Measurements from ENCODE around the gene CASP14. TPM values are rescaled to one million over a fixed set of nuclear protein-coding genes. Genes with fewer than 3 reads are reported as not detected.

Gene CASP14
- total and polyA plus RNA-seq, 2 of the 13 experiments (the other 11 are each of a cell fraction or from before 2014, with no cell fraction given) = not detected

GRCh38 chr19:15087182-15087581 is 37.9 kb downstream of the CASP14 start:
- TF ChIP-seq MTF1 (CRISPR knock-in tag; IDR thresholded peaks at IDR 0.05) (no peak), ZNF740 (CRISPR knock-in tag; IDR thresholded peaks at IDR 0.05) (no peak), REST (IDR thresholded peaks at IDR 0.05; ENCODE audit: borderline replicate concordance in 1 of 2, low read depth in 1 of 2, low read length in 2 of 2) (peak; percentile 52 to 89), MIER2 (CRISPR knock-in tag; IDR thresholded peaks at IDR 0.05) (peak; percentile 60; the same call in 1 of the 2 replicates)
- in situ Hi-C loops (cut with HindIII; ENCODE audit: extremely low pct_ligation_motif_present, low pct_unique_long_range_greater_than_20kb) (loop anchor here (25.0 kb wide), 1 partner anchor 475 kb away; no protein-coding TSS in a partner anchor), intact Hi-C loops (cut with micrococcal nuclease; ENCODE audit: unreplicated experiment) (no loop called here)
- H2AFZ ChIP-seq (ENCODE audit: low read length) = no peak overlapping the region
- H3K4me1 ChIP-seq (ENCODE audit: insufficient read depth, low read length) = peaks cover 3% of the 10 kb centered on the region
- H3K9ac ChIP-seq (ENCODE audit: insufficient read depth, low read depth, low read length) = no peak overlapping the region
- WGBS (ENCODE audit: low lambda C conversion rate) = 21% methylated on average over 9 of the region's 11 CpGs
- BruUV-seq (replicated peaks) = no TSS peak
- ChIA-PET CTCF (ENCODE audit: low intra/inter-chr PET ratio, low total read pairs) (no interaction called here), POLR2A (no interaction called here)
- FAIRE-seq (no peak), ATAC-seq (no peak), DNase-seq (ENCODE audit: low spot score) (no peak)
- H3K4me2 ChIP-seq (ENCODE audit: low read depth, low read length) = no peak overlapping the region
- H3K79me2 ChIP-seq (ENCODE audit: insufficient read depth, low read length) = no peaks in the 10 kb centered on the region
- peaks cover 0 to 28% of the 10 kb centered on the region in 2 experiments; a peak in 3 of 5 replicates for H3K27me3 ChIP-seq (ENCODE audit: control insufficient read depth in 1 of 2, insufficient read depth in 2 of 2, low read length in 2 of 2)
- no peaks in the 10 kb centered on the region for H3K36me3 ChIP-seq (replicated peaks in 1 of 2; ENCODE audit: control insufficient read depth in 1 of 2, insufficient read depth in 2 of 2, low read length in 2 of 2)
- no peaks in the 10 kb centered on the region for H3K9me3 ChIP-seq (ENCODE audit: low read length)
- H4K20me1 ChIP-seq (ENCODE audit: insufficient read depth, low read length) = no peaks in the 10 kb centered on the region
- no peak overlapping the region for H3K4me3 ChIP-seq (replicated peaks in 1 of 3; ENCODE audit: insufficient read depth in 1 of 3, low read depth in 2 of 3, low read length in 3 of 3)
- H3K27ac ChIP-seq (ENCODE audit: extremely low read length, insufficient read depth, low read length) = no peak overlapping the region
